Left renal pelvis (tissue), 4 donors: ENCODE results near the gene ANO2. TPM values are rescaled to one million over a fixed set of nuclear protein-coding genes. Genes with fewer than 3 reads are reported as not detected.

Experiments
- DNase-seq, 4 donors: peaks; one replicate each; pipeline ENCODE4 v3.0.0-alpha.2; 2013; ENCODE audit warnings: low read depth in 4 of 4, low spot score in 3 of 4
- polyA plus RNA-seq, 4 donors: library from polyadenylated mRNA; unstranded; fragments of 120-200 nt; gene quantifications; one replicate each; pipeline ENCODE4 v1.2.1, GENCODE V29; 2013; ENCODE audit not compliant: insufficient read length in 4 of 4

ANO2 gene
- polyA plus RNA-seq, 4 donors: 1.8 to 4.0 (median 3.7) TPM

- DNase-seq: no peak
These were observed 420.8 kb downstream of the ANO2 start for GRCh38 chr12:5524116-5524768.

DNA sequence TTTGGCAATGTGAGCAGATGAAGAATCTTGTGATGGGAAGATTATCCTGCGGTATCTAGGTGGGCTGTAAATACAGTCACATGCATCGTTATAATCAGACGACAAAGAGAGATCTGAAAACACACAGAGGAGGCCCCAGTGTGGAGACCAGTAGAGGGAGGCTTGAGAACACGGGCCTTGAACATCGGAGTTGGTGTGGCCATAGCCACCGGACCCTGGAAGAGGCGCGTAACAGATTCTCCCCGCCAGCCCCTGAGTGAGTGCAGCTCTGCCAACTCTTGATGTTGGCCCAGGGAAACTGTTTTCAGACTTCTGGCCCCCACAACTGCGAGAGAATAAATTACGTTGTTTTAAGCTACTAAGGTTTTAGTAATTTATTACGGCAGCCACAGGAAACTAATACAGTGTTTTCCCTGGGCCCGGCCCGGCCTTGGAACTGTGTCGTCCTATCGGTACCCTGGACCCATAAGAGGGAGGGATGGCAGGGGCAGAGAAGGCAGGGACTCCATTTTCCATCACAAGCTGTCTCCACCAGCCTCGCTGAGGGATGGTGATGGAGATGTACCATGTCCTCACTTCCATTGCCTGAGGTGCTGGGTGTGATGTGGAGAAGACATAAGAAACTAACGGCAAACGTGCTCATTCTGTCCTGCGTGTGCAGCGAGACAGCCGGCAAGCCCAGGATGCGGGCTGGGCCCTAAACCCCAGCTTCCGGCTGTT is 421.5 kb downstream of the ANO2 start:
- DNase-seq: no peak

- DNase-seq: no peak
These were observed 422.4 kb downstream of the ANO2 start for GRCh38 chr12:5522432-5523335.

DNA sequence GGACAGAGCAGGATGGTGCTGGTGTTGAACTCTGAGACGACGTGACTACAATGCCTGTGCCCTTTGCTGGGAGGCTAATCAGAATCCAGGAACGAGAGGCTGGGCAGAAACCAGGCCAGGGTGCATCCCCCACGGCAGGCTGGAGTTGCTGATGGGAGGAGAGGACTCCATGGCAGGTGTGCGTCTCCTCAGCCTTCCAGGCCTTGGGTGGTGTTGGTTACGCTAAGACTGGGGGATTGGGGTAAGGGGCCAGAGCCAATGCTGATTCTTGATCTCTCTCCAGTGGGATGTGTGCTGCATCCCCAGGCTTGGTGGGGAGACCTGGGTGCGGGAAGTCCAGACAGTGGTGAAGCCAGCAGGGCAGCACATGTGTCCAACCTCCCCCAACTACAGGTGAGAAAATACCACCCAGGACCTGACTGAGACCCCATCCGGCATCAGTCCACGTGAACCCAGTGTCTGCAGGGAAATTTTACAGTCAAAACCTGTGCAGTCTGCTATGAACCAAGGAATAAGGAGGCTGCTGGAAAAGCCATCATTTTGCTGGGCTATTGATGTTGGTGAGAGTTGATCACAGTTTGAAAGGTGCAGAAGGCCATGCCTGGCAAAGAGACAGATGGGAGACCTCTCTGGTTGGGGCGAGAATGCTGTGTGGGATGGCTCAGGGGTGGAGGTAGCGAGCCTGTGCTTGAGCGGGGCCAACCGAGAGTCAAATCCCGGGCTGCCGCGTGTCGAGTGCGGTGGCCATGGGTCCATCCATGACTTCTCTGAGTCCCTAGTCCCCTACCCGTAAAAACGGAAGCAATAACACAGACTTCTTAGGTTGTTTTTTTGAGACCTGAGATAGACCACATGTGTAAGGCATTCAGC is 423.4 kb downstream of the ANO2 start:
- DNase-seq: no peak

GRCh38 chr12:5520831-5521230 is 424.2 kb downstream of the ANO2 start:
- DNase-seq: no peak

- DNase-seq: no peak
These were observed 425.0 kb downstream of the ANO2 start for GRCh38 chr12:5520037-5520436.

GRCh38 chr12:5518584-5519365 is 426.3 kb downstream of the ANO2 start:
- no peak for DNase-seq

DNA sequence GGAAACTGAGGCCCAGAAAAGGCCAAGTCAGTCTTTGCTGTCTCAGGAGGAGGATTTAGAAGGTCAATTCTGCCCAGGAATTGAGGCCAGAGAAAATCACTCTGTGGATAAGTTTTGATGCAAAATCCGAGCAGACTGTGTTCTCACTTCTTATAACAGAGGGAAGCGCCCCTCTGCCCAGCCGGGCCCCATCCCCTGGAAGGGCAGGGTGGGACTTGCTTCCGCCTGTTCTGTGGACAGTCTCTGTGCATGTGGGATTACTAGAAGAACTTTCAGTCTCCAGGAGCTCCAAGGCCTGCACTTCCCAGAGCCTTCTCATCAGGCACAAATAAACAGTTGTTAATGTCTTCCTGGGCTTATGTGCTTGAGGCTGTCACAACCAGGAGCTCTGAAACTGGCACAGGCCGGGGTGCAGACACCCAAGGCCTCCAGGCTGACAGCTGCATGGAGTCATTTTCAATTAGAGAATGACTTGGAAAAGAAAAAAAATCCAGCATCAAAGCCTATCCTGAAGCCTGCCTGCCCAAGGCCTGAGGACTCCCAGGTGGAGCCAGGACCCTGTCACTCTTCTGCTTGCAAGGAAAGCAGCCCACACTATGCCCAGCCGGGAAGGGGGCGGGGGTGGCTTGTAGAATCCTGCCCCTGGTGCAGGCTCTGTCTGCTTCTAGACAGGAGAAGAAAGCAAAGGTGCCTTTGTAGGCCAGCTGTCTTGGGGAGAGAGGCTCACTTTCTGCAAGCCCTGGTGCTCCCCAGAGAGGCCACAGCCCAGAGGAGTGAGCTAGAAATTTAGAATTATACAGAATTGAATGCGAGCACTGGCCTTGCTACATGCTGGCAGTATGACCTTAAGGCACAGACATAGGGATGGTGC is 428.5 kb downstream of the ANO2 start:
- DNase-seq: no peak

DNA sequence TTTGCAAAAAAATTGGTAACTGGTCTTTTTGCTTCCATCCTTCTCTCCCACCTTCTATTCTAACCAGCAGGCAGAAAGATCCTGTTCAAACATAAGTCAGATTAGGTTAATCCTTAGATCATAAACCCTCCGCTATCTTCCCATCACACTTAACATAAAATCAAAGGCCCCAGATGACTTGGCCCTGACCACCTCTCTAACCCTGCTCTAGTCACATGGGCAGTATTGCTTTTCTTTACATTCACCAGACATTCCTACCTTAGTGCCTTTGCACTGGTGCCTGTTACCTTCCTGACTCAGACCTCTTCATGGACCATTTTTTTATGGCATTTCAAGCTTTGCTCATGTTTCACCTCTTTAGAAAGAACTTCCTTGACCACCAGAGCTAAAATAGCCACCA is 429.6 kb downstream of the ANO2 start:
- DNase-seq: no peak

- DNase-seq: no peak
These were observed 430.5 kb downstream of the ANO2 start for GRCh38 chr12:5514545-5514944.

DNA sequence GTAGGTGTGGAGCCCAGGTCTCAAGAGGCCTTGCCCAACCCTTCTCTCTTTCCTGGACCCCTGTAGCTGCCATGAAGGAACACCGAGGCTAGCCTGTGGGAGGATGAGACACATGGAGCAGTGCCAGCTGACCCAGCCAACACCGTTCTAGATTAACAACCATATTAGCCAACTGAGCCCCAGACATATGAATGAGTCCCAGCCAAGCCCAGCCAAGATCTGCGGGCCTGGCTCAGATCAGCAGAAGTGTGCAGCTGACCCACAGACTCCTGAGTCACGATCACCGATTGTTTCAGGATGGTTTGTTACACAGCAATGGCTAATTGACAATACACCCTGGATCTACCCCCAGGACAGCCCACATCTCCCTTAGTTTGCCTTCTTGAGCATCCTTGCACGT is 431.0 kb downstream of the ANO2 start:
- no peak for DNase-seq

GRCh38 chr12:5513406-5513805 is 431.7 kb downstream of the ANO2 start:
- DNase-seq: no peak

Other genes starting within 250 kb of the ANO2 start
- 10 to 100 TPM in 3 of 4 donors, 1 to 10 TPM in 1; 7.9 to 19.3 (median 18.5) TPM for gene VWF, start 179.4 kb upstream of the ANO2 start, polyA plus RNA-seq